Activated CD4-positive, alpha-beta T cell treated with anti-CD3 and anti-CD28 coated beads, Interleukin-2, amount 50 U/mL, for 1 hour (primary cell): ENCODE measurements around the gene FAM20C.

Experiments used
- DNase-seq: peaks from one replicate; pipeline ENCODE4 v3.0.0-alpha.2; 2020

The FAM20C gene

GRCh38 chr7:191981-192649 lies at the start of gene FAM20C:
Gene FAM20C, plus strand, starts transcription at chr7:192571. Its CDS starts 629 bp downstream, at chr7:193200.
- DNase-seq = peak; percentile 24

- DNase-seq = no peak
Measured at GRCh38 chr7:143145-143751, 49.1 kb upstream of the FAM20C start.

- no peak for DNase-seq
Measured at GRCh38 chr7:143811-144453, 48.4 kb upstream of the FAM20C start.

DNA sequence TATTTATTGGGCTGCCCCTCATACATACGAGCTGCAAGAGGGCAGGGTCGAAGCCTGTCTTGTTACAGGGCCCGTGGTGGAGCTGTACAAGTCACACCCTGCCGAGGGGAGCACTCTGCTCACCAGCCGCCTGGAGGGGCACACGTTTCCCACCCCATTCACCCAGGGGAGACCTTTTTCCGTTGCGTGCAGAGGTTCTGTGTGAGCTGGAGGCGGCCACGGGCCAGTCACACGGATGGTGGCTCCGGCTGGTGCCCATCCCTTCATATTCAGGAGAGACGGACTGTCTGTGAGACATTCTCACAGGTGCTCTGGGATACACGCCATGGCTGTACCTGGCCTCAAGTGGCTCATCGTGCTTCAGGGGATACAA lies 47.9 kb upstream of the FAM20C start:
- DNase-seq = no peak

- DNase-seq = no peak
Measured at GRCh38 chr7:145863-146262, 46.5 kb upstream of the FAM20C start.

GRCh38 chr7:148543-148931 lies 43.8 kb upstream of the FAM20C start:
- no peak for DNase-seq

DNA sequence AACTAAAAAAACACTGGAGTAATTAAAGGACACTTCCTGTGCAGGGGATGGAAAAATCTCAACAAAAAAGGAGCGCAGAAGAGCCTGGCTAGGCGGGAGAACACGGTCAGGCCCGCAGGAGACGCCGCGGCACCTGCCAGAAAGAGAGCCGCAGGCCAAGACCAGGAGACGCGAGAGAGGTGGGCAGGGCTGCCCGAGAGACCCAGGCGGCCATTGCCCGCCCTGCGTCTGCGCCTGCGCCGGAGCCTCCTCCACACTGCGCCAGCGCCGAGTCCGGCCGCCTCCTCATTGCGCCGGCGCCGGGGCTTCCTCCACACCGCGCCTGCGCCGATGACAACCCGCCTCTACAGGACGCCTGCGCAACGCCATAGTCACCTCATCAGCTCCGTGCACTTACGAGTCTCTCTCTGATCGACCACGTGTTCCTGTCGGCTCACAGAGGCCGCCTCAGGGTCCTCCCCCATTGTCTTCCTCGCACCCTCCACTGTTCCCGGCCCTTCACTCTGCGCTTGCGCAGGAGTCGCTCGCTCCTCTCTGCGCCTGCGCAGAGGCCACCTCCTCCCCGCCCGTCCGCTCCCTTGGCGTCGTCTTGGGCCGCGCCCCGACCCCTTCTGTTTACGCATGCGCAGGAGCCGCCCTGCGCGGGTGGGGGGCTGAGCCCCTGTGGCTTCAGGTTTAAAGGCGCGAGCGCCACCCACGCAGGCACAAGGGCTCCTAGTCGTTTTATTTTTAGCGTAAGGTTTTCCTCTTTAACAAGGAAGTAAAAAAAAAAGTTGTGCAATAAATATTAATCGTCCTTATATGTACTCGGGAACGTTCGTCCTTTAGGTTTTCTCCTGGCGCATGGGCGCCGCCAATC lies 43.2 kb upstream of the FAM20C start:
- peak; percentile 96 for DNase-seq

GRCh38 chr7:149791-150636 lies 42.4 kb upstream of the FAM20C start:
- peak; percentile 20 for DNase-seq

- no peak for DNase-seq
Measured at GRCh38 chr7:150811-151221, 41.6 kb upstream of the FAM20C start.

DNA sequence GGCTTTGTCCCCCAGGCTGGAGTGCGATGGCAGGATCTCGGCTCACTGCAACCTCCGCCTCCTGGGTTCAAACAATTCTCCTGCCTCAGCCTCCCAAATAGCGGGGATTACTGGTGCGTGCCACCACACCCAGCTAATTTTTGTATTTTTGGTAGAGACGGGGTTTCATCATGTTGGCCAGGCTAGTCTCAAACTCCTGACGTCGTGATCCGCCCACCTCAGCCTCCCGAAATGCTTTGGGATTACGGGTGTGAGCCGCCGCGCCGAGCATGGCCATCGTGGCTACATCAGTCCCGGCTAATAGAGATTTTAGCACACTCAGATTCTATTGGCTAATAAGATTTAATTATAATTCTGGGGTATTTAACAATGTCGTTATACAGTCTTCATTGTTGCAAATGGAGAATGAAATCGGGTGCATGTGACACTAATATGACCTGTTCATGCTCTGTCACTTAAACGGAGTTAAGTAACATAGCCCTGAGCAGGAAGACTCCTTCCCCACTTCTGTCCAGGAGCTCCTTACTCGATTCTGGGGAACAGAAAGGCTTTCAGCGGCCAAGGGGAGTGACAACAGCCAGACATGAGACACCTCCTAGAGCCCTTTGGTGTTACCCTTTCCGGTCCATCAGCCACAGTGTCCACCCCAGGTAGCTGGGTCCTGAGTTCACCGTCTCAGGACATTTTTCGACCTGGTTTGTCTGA lies 40.9 kb upstream of the FAM20C start:
- DNase-seq = no peak

- no peak for DNase-seq
Measured at GRCh38 chr7:152702-153391, 39.5 kb upstream of the FAM20C start.

DNA sequence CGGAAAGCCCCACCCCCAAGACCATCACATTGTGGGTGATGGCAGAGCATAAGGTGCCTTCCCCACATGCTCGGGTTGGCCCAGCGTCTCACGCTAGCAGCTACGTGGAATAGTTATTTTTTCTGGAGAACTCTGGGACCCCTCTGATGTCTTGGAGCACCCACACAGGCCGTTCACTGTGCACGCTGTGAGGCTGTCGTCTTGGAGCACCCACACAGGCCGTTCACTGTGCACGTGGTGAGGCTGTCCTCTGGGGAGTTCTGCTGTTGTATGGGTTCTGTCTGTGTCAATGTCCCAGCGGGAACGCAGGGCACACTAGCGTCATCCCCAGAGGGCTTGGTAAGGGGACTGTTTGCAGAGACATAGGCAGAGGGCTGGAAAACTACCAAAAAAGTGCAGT lies 38.8 kb upstream of the FAM20C start:
- DNase-seq = no peak

DNA sequence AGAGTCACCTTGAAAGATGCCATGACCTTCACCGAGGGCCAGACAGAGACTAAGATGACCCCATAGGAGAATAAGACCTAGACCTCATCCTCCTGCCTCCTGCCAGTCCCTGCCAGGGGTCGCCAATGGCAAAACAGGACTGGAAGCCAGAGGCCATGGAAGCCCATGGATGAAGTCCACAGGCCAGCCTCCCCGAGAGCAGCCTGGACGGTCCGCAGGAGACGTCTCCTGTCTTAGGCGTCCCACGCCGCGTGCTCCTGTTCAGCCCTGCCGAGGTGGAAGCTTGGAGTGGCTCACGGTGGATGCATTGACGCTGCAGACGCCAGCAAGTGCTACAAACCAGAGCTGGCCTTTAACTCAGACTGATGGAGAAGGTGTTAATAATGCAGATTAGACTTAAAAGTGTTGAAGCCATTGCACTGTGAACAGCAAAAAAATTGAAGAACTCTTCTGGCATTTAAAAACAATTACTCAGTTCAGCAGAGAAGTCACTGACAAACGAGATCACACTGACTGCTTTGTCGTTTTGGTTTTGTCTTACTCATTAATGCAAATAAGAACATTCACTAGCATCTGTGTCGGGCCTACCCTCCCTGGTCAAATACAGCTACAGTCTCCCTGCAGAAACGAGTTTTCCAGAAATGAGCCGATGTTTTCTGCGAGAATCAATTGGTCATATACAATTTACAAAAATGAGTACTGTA lies 38.1 kb upstream of the FAM20C start:
- DNase-seq = no peak

- DNase-seq = no peak
Measured at GRCh38 chr7:155469-155900, 36.9 kb upstream of the FAM20C start.

DNA sequence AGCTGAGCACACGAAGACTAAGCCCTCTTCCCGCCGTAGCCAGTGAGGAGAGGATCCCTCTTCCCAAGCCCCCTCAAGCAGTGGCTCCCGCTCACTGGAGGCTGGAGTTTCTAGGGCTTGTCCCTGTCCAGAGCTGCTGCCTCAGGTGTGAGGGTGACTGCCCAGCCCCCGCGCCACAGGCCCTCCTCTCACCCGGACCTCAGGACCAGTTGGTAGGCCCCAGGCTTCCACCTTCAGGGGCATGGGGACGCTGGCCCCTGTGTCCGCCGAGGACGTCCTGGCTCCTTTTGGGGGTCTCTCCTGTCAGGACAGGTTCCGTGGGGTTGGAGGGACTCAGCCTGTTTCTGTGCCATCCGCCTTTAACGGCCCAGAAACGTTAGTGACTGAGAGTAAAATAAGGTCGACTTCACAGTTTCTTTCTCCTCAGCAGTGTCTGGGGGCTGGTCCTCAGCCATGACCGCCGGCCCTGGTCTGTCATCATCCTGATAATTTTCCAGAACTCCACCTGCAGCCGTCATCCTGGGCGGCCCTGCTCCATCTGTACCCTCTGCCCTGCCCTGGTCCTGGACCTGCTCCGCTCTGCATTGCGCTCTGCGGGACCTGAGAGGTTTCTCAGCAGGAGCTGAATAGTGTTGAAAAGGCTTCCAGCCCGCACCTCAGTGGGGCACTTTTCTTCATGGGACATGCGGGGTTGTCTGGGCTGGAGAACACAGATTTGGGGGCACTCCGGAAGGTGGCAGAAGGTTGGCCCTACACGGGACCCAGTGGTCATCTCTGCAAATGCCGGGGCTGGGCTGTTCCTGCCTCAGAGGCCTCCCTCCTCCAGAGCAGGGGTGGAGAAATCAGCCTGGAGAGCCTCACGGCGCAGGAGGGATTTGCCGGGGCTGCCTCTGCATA lies 36.0 kb upstream of the FAM20C start:
- DNase-seq = no peak

- no peak for DNase-seq
Measured at GRCh38 chr7:157008-157310, 35.4 kb upstream of the FAM20C start.

- no peak for DNase-seq
Measured at GRCh38 chr7:157771-158625, 34.4 kb upstream of the FAM20C start.

DNA sequence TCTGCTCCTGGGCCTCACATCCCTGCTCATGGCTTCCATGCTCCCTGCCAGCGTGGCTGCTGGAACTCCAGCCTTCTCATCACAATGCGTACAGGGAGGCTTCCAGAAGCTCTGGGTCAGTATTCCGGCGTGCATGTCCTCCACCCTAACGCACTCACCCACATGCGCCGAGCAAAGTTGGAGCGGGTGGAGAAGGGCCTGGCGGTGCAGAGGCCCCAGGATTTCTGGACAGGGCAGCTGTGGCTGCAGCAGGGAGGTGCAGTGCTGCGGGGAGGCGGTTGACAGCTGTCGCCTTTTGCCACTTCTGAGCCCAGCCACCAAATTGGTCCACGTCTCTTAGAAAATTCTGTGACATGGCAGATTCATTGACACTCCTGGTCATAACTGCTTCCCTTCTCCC lies 33.6 kb upstream of the FAM20C start:
- DNase-seq = no peak
